ENCODE data around the gene MYBL2. TPM values are rescaled to one million over a fixed set of nuclear protein-coding genes. Genes with fewer than 3 reads are reported as not detected.
A peak's percentile ranks its signal among the peaks of the same experiment; 100 is the strongest.

Gene MYBL2
- total and polyA plus RNA-seq, 12 donors: 0.09 to 6.0 (median 0.27) TPM; not detected in 2

- Histone ChIP-seq H3K4me1 (peaks cover 0 to 45% (median 0%) of the 10 kb centered on the region in 9 donors), H3K27me3 (peaks cover 0 to 47% (median 14%) of the 10 kb centered on the region in 7 donors), H3K36me3 (no peaks in the 10 kb centered on the region), H3K9me3 (no peaks in the 10 kb centered on the region), H3K27ac (no peak overlapping the region), H3K4me3 (no peak overlapping the region)
- ATAC-seq (no peak), DNase-seq (no peak)
- intact Hi-C loops (cut with DNase I): loop anchor here in 9 of 10 donors (1.0 to 10.0 kb wide), 7 partner anchors 83 to 433 kb away; partner anchors contain the start of gene JPH2 (in 1 of the 9)
- TF ChIP-seq CTCF (IDR thresholded peaks at IDR 0.05): no peak
- 78 to 81% methylated on average over 11 of the region's 11 CpGs for WGBS, 2 donors
Observed at GRCh38 chr20:43751167-43752050, 84.5 kb downstream of the MYBL2 start.

- H3K27me3 ChIP-seq: peaks cover 0 to 47% (median 14%) of the 10 kb centered on the region in 7 donors
- TF ChIP-seq CTCF (IDR thresholded peaks at IDR 0.05): no peak
- H3K36me3 ChIP-seq: no peaks in the 10 kb centered on the region
- H3K4me1 ChIP-seq: peaks cover 0 to 40% (median 0%) of the 10 kb centered on the region in 9 donors
- WGBS, 2 donors: 82% methylated on average over 4 of the region's 4 CpGs
- no peaks in the 10 kb centered on the region for H3K9me3 ChIP-seq
- ATAC-seq: no peak
- no peak for DNase-seq
- no peak overlapping the region for H3K4me3 ChIP-seq
- no peak overlapping the region for H3K27ac ChIP-seq
- intact Hi-C loops (cut with DNase I): loop anchor here in 5 of 10 donors (1.0 to 10.0 kb wide), 5 partner anchors 83 to 433 kb away; partner anchors contain the start of gene JPH2 (in 1 of the 5)
Observed at GRCh38 chr20:43752051-43752360, 85.1 kb downstream of the MYBL2 start.

GRCh38 chr20:43752561-43753301 lies 85.8 kb downstream of the MYBL2 start:
- peaks cover 0 to 47% (median 14%) of the 10 kb centered on the region in 7 donors for H3K27me3 ChIP-seq
- WGBS, 2 donors: 78 to 80% methylated on average over 13 of the region's 13 CpGs
- no peaks in the 10 kb centered on the region for H3K36me3 ChIP-seq
- intact Hi-C loops (cut with DNase I): loop anchor here in 5 of 10 donors (1.0 to 10.0 kb wide), 5 partner anchors 82 to 432 kb away; partner anchors contain the start of gene JPH2 (in 1 of the 5)
- H3K9me3 ChIP-seq: no peaks in the 10 kb centered on the region
- peak in 6 of 8 donors; percentile 40 to 64 (median 52) for ATAC-seq
- H3K4me1 ChIP-seq: peaks cover 0 to 40% (median 0%) of the 10 kb centered on the region in 9 donors
- no peak overlapping the region for H3K4me3 ChIP-seq
- H3K27ac ChIP-seq: no peak overlapping the region
- no peak for TF ChIP-seq CTCF (IDR thresholded peaks at IDR 0.05)
- DNase-seq: no peak

- intact Hi-C loops (cut with DNase I): loop anchor here in 2 of 10 donors (10.0 kb wide), 2 partner anchors 79 to 429 kb away; partner anchors contain the start of gene JPH2 (in 1 of the 2)
- Histone ChIP-seq H3K4me1 (peaks cover 0 to 30% (median 0%) of the 10 kb centered on the region in 9 donors), H3K27me3 (peaks cover 0 to 49% (median 0%) of the 10 kb centered on the region in 7 donors), H3K27ac (no peak overlapping the region), H3K36me3 (no peaks in the 10 kb centered on the region), H3K9me3 (no peaks in the 10 kb centered on the region), H3K4me3 (no peak overlapping the region)
- 82 to 83% methylated on average over 7 of the region's 7 CpGs for WGBS, 2 donors
- DNase-seq (no peak), ATAC-seq (no peak)
- TF ChIP-seq CTCF (IDR thresholded peaks at IDR 0.05): no peak
Observed at GRCh38 chr20:43755390-43755789, 88.5 kb downstream of the MYBL2 start.
